ENCODE results near the gene FCSK.

The FCSK gene

GRCh38 chr16:70417661-70418060, 36.7 kb upstream of the FCSK start:
- H3K4me3 ChIP-seq (ENCODE audit: low read depth, low read length): no peak overlapping the region
- no peak for DNase-seq (ENCODE audit: low read depth, low spot score)
- no peak for TF ChIP-seq CTCF (IDR thresholded peaks at IDR 0.05; ENCODE audit: low read depth, low read length)
- in situ Hi-C loops (cut with HindIII; ENCODE audit: low sequenced_read_pairs): no loop called here

- in situ Hi-C loops (cut with HindIII; ENCODE audit: low sequenced_read_pairs): no loop called here
- no peak for DNase-seq (ENCODE audit: low read depth, low spot score)
- no peak for TF ChIP-seq CTCF (IDR thresholded peaks at IDR 0.05; ENCODE audit: low read depth, low read length)
- H3K4me3 ChIP-seq (ENCODE audit: low read depth, low read length): no peak overlapping the region
Observed at GRCh38 chr16:70418274-70418992, 36.0 kb upstream of the FCSK start.

- no peak for TF ChIP-seq CTCF (IDR thresholded peaks at IDR 0.05; ENCODE audit: low read depth, low read length)
- DNase-seq (ENCODE audit: low read depth, low spot score): no peak
- in situ Hi-C loops (cut with HindIII; ENCODE audit: low sequenced_read_pairs): no loop called here
- H3K4me3 ChIP-seq (ENCODE audit: low read depth, low read length): no peak overlapping the region
Observed at GRCh38 chr16:70418993-70419318, 35.4 kb upstream of the FCSK start.

GRCh38 chr16:70419384-70420327, 34.7 kb upstream of the FCSK start:
- TF ChIP-seq CTCF (IDR thresholded peaks at IDR 0.05; ENCODE audit: low read depth, low read length): no peak
- in situ Hi-C loops (cut with HindIII; ENCODE audit: low sequenced_read_pairs): no loop called here
- no peak for DNase-seq (ENCODE audit: low read depth, low spot score)
- no peak overlapping the region for H3K4me3 ChIP-seq (ENCODE audit: low read depth, low read length)

GRCh38 chr16:70421014-70421413, 33.4 kb upstream of the FCSK start:
- no peak for TF ChIP-seq CTCF (IDR thresholded peaks at IDR 0.05; ENCODE audit: low read depth, low read length)
- in situ Hi-C loops (cut with HindIII; ENCODE audit: low sequenced_read_pairs): no loop called here
- H3K4me3 ChIP-seq (ENCODE audit: low read depth, low read length): no peak overlapping the region
- DNase-seq (ENCODE audit: low read depth, low spot score): no peak

- TF ChIP-seq CTCF (IDR thresholded peaks at IDR 0.05; ENCODE audit: low read depth, low read length): no peak
- no peak for DNase-seq (ENCODE audit: low read depth, low spot score)
- H3K4me3 ChIP-seq (ENCODE audit: low read depth, low read length): no peak overlapping the region
- in situ Hi-C loops (cut with HindIII; ENCODE audit: low sequenced_read_pairs): no loop called here
Observed at GRCh38 chr16:70421473-70422311, 32.7 kb upstream of the FCSK start.
